Astrocyte (in vitro differentiated cells and primary cell): ENCODE measurements around the gene DTNBP1. TPM values are rescaled to one million over a fixed set of nuclear protein-coding genes. Genes with fewer than 3 reads are reported as not detected.

ENCODE experiments used
- DNase-seq: peaks from one replicate; pipeline ENCODE4 v3.0.0-alpha.2; 2010; ENCODE audit warnings: low read depth
- FAIRE-seq: peaks from 2 replicates; lab custom pipeline; 2011; peaks lifted over from hg19 to GRCh38; lab: Jason Lieb, UNC
- H2AFZ ChIP-seq: 2 replicates; pipeline ENCODE4 v1.6.0; 2012; ENCODE audit warnings: low read depth, low read length, inconsistent platforms
- H3K27ac ChIP-seq: 2 replicates; pipeline ENCODE4 v1.5.1; 2011; ENCODE audit warnings: low read depth, low read length, inconsistent platforms
- H3K27me3 ChIP-seq: 2 replicates; pipeline ENCODE4 v1.6.0; 2011; ENCODE audit warnings: low read length, inconsistent platforms; ENCODE audit not compliant: insufficient read depth
- H3K36me3 ChIP-seq: 2 replicates; pipeline ENCODE4 v1.5.1; 2011; ENCODE audit warnings: low read length, inconsistent platforms; ENCODE audit not compliant: insufficient read depth
- H3K4me1 ChIP-seq: 2 replicates; pipeline ENCODE4 v1.5.1; 2011; ENCODE audit warnings: low read length, inconsistent platforms; ENCODE audit not compliant: insufficient read depth
- H3K4me2 ChIP-seq: 2 replicates; pipeline ENCODE4 v1.6.0; 2012; ENCODE audit warnings: low read length, inconsistent platforms
- H3K4me3 ChIP-seq: 2 replicates; pipeline ENCODE4 v1.5.1; 2011; ENCODE audit warnings: low read depth, mild to moderate bottlenecking, low read length, inconsistent platforms; ENCODE audit not compliant: insufficient read depth
- H3K79me2 ChIP-seq: 2 replicates; pipeline ENCODE4 v1.6.0; 2012; ENCODE audit warnings: mild to moderate bottlenecking, low read length, inconsistent platforms; ENCODE audit not compliant: insufficient read depth
- H3K9ac ChIP-seq: 2 replicates; pipeline ENCODE4 v1.6.0; 2012; ENCODE audit warnings: mild to moderate bottlenecking, low read length, inconsistent platforms
- H3K9me3 ChIP-seq: 2 replicates; pipeline ENCODE4 v1.5.1; 2012; ENCODE audit warnings: low read depth, mild to moderate bottlenecking, low read length, inconsistent platforms; ENCODE audit not compliant: insufficient read depth
- H4K20me1 ChIP-seq: 2 replicates; pipeline ENCODE4 v1.6.0; 2012; ENCODE audit warnings: low read length, inconsistent platforms; ENCODE audit not compliant: insufficient read depth
- H3K27ac Mint-ChIP-seq: one replicate; pipeline ENCODE4 v1.8.0; 2021; ENCODE audit warnings: mild to moderate bottlenecking, mixed read lengths; ENCODE audit not compliant: unreplicated experiment
- H3K27me3 Mint-ChIP-seq: one replicate; pipeline ENCODE4 v1.8.0; 2021; ENCODE audit warnings: low read depth, mixed read lengths; ENCODE audit not compliant: unreplicated experiment
- H3K36me3 Mint-ChIP-seq: one replicate; pipeline ENCODE4 v1.8.0; 2021; ENCODE audit warnings: low read depth, mixed read lengths; ENCODE audit not compliant: unreplicated experiment
- H3K4me1 Mint-ChIP-seq: one replicate; pipeline ENCODE4 v1.8.0; 2021; ENCODE audit warnings: low read depth, mixed read lengths; ENCODE audit not compliant: unreplicated experiment
- H3K4me3 Mint-ChIP-seq: one replicate; pipeline ENCODE4 v1.8.0; 2021; ENCODE audit warnings: mild to moderate bottlenecking, moderate library complexity, mixed read lengths; ENCODE audit not compliant: unreplicated experiment
- H3K9me3 Mint-ChIP-seq: one replicate; pipeline ENCODE4 v1.8.0; 2021; ENCODE audit warnings: mild to moderate bottlenecking, mixed read lengths; ENCODE audit not compliant: unreplicated experiment
- EZH2 ChIP-seq: IDR thresholded peaks from 2 replicates; pipeline ENCODE4 v1.6.1; 2012; ENCODE audit warnings: mild to moderate bottlenecking, low read length, inconsistent platforms; ENCODE audit not compliant: insufficient read depth
- total RNA-seq: library from RNA; stranded (reverse); gene quantifications from 2 replicates; pipeline ENCODE4 v1.2.1, GENCODE V29; 2021
- TF ChIP-seq, protein P1 (sequence below): IDR thresholded peaks from 2 replicates; pipeline ENCODE4 v1.5.1; 2011; ENCODE audit warnings: low read depth, mild to moderate bottlenecking, inconsistent platforms, low read length, moderate library complexity; ENCODE audit not compliant: insufficient read depth

Gene DTNBP1
- total RNA-seq, 1 donor from 2014 or later: 13.0 TPM

DNA sequence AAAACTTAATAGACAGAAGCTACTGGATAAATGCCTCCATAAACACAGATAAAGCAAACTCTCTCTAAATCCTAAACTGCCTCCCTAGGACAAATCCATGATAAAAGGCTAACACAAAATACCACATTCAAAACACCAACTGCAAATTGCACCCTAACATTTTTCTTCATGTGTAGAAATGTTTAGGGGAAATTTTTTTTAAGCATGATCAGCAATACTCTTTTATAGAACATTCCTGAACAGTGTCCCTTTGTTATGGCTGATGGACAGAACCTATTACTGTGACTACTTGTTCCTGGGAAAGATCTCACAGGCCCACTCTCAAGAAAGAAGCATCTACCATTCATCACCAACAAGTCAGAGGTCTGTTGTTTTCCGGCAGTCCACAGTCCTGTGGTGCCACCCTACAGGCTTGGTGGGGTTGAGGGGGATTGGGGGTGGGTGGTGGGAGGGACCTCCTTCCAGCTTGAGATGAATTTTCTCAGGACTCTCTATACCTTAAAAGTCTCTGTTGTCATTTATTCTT lies 64.5 kb downstream of the DTNBP1 start:
- H3K4me1 Mint-ChIP-seq: peaks cover 4% of the 10 kb centered on the region
- no peaks in the 10 kb centered on the region for H3K9me3 Mint-ChIP-seq
- Histone ChIP-seq H3K9me3 (no peaks in the 10 kb centered on the region), H2AFZ (no peak overlapping the region), H3K36me3 (no peaks in the 10 kb centered on the region), H3K4me1 (no peaks in the 10 kb centered on the region), H3K27me3 (no peaks in the 10 kb centered on the region), H3K4me2 (no peak overlapping the region), H3K27ac (no peak overlapping the region), H3K79me2 (no peaks in the 10 kb centered on the region), H3K9ac (no peak overlapping the region), H4K20me1 (peaks cover 5% of the 10 kb centered on the region), H3K4me3 (no peak overlapping the region)
- TF ChIP-seq, protein P1, sequence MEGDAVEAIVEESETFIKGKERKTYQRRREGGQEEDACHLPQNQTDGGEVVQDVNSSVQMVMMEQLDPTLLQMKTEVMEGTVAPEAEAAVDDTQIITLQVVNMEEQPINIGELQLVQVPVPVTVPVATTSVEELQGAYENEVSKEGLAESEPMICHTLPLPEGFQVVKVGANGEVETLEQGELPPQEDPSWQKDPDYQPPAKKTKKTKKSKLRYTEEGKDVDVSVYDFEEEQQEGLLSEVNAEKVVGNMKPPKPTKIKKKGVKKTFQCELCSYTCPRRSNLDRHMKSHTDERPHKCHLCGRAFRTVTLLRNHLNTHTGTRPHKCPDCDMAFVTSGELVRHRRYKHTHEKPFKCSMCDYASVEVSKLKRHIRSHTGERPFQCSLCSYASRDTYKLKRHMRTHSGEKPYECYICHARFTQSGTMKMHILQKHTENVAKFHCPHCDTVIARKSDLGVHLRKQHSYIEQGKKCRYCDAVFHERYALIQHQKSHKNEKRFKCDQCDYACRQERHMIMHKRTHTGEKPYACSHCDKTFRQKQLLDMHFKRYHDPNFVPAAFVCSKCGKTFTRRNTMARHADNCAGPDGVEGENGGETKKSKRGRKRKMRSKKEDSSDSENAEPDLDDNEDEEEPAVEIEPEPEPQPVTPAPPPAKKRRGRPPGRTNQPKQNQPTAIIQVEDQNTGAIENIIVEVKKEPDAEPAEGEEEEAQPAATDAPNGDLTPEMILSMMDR: no peak
- no peak for TF ChIP-seq EZH2
- no peak for FAIRE-seq
- no peak for DNase-seq
- no peak overlapping the region for H3K27ac Mint-ChIP-seq
- no peak overlapping the region for H3K4me3 Mint-ChIP-seq
- H3K27me3 Mint-ChIP-seq: no peaks in the 10 kb centered on the region
- peaks cover 3% of the 10 kb centered on the region for H3K36me3 Mint-ChIP-seq

DNA sequence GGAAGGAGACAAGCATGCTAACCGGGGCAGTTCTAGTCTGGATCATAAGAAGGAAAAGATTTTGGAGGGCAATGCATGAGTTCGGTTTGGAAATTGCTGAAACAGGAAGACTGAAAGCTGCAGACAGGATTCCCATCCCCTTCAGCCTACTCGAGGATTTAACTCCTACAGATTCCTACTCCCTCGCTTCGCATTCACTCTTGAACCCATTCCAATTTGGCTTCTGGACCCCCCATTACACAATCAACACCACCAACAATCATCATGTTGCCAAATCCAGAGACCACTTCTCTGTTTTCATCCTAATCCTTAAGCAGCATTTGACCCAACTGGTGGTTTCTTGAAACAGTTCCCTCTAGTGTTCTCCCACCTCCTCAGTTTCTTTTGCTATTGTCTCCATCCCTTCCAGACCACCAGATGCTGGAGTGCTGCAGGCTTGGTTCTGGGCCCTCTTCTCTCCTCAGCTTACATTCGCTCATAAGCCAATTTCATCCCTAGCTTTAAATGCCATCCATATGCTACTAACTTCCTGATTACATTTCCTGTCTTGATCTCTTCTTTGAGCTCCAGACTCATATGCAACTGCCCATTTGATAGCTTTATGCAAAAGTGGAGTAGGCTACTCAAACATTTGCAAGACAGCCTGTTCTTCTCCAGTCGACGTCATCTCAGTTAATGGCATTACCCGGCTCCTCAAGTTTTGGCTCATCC lies 66.5 kb downstream of the DTNBP1 start:
- H3K9me3 Mint-ChIP-seq: no peaks in the 10 kb centered on the region
- DNase-seq (no peak), FAIRE-seq (no peak)
- H3K36me3 Mint-ChIP-seq: peaks cover 2% of the 10 kb centered on the region
- Histone ChIP-seq H3K79me2 (no peaks in the 10 kb centered on the region), H4K20me1 (peaks cover 5% of the 10 kb centered on the region), H3K36me3 (no peaks in the 10 kb centered on the region), H3K9ac (no peak overlapping the region), H3K4me3 (no peak overlapping the region), H2AFZ (no peak overlapping the region), H3K4me1 (no peaks in the 10 kb centered on the region), H3K27me3 (no peaks in the 10 kb centered on the region), H3K9me3 (no peaks in the 10 kb centered on the region), H3K4me2 (no peak overlapping the region), H3K27ac (no peak overlapping the region)
- H3K4me3 Mint-ChIP-seq: no peak overlapping the region
- H3K27ac Mint-ChIP-seq: no peak overlapping the region
- peaks cover 4% of the 10 kb centered on the region for H3K4me1 Mint-ChIP-seq
- TF ChIP-seq, protein P1: no peak
- no peak for TF ChIP-seq EZH2
- no peaks in the 10 kb centered on the region for H3K27me3 Mint-ChIP-seq
